B cell (primary cell): Measurements from ENCODE around the gene TSPAN33. TPM values are rescaled to one million over a fixed set of nuclear protein-coding genes. Genes with fewer than 3 reads are reported as not detected.
"Not testable (repeated sequence)": the region's sequence is repeated elsewhere in the genome, so short reads cannot be mapped to it uniquely, and the experiment has no call there.

Experiments
- ATAC-seq: fragments of 200-7000 bp; cut with Tn5 transposase; one replicate; pipeline ENCODE4 v1.10.0; 2021; ENCODE audit warnings: low read depth, mild to moderate bottlenecking, moderate number of reproducible peaks, moderate library complexity
- CTCF ChIA-PET: fragments of 350-600 bp; sonication (Branson Sonifier 250); formaldehyde crosslinking; loops from one replicate; lab custom pipeline; 2021; ENCODE audit warnings: antibody characterized with exemption, inconsistent platforms; lab: Charles Lee
- POLR2A ChIA-PET: fragments of 350-600 bp; sonication (Branson Sonifier 250); formaldehyde crosslinking; loops from one replicate; lab custom pipeline; 2021; ENCODE audit warnings: antibody characterized with exemption; lab: Charles Lee
- DNase-seq: peaks from one replicate; pipeline ENCODE4 v3.0.0; 2013
- H2AFZ ChIP-seq: 2 replicates; pipeline ENCODE4 v1.6.1; 2012; ENCODE audit warnings: mild to moderate bottlenecking, low read depth, low read length; ENCODE audit not compliant: insufficient read depth, poor library complexity, severe bottlenecking
- H3K27ac ChIP-seq, 2 donors: 1 replicate in 1 of 2; 2 replicates in 1 of 2; pipeline ENCODE4 v1.5.1; 2012 to 2013; ENCODE audit warnings: low read length in 2 of 2, mild to moderate bottlenecking in 2 of 2, moderate library complexity in 1 of 2
- H3K27me3 ChIP-seq, 4 experiments: fragments of 200-600 bp in 1 of 4; sonication (generic) in 1 of 4; replicated peaks in 1 of 4; 1 replicate in 2 of 4; 2 replicates in 2 of 4; pipeline versions ENCODE4 v1.6.1 to v1.7.0; 2013 to 2016; ENCODE audit warnings: low read length in 3 of 4, mild to moderate bottlenecking in 2 of 4, mixed read lengths in 1 of 4, moderate library complexity in 1 of 4; ENCODE audit not compliant: insufficient read depth in 4 of 4, control insufficient read depth in 3 of 4; ENCODE audit errors: control extremely low read depth in 1 of 4
- H3K36me3 ChIP-seq, 2 experiments: replicated peaks in 1 of 2; 1 replicate in 1 of 2; 2 replicates in 1 of 2; pipeline versions ENCODE4 v1.6.1 to v1.7.1; 2013; ENCODE audit warnings: low read length in 1 of 2; ENCODE audit not compliant: insufficient read depth in 2 of 2, control insufficient read depth in 1 of 2; ENCODE audit errors: control extremely low read depth in 1 of 2, extremely low read depth in 1 of 2
- H3K4me1 ChIP-seq, 2 donors: fragments of 200-600 bp in 1 of 2; sonication (generic) in 1 of 2; 1 replicate in 1 of 2; 2 replicates in 1 of 2; pipeline versions ENCODE4 v1.5.1 to v1.6.1; 2013 to 2017; ENCODE audit warnings: low read length in 2 of 2; ENCODE audit not compliant: control insufficient read depth in 2 of 2, insufficient read depth in 2 of 2
- H3K4me2 ChIP-seq: replicated peaks from 2 replicates; pipeline ENCODE3; 2012; ENCODE audit warnings: mild to moderate bottlenecking, low read depth, low read length; ENCODE audit not compliant: poor library complexity, severe bottlenecking
- H3K4me3 ChIP-seq, 5 experiments: fragments of 200-600 bp in 1 of 5; sonication (generic) in 1 of 5; 1 replicate in 3 of 5; 2 replicates in 2 of 5; pipeline versions ENCODE4 v1.5.1 to v1.7.0; 2011 to 2016; ENCODE audit warnings: low read length in 4 of 5, mild to moderate bottlenecking in 4 of 5, low read depth in 2 of 5, control low read depth in 1 of 5, moderate library complexity in 1 of 5; ENCODE audit not compliant: insufficient read depth in 1 of 5; ENCODE audit errors: control extremely low read depth in 1 of 5, extremely low read depth in 1 of 5
- H3K79me2 ChIP-seq: fragments of 200-600 bp; sonication (generic); one replicate; pipeline ENCODE4 v1.6.0; 2016; ENCODE audit warnings: low read length; ENCODE audit not compliant: control insufficient read depth, insufficient read depth
- H3K9ac ChIP-seq: fragments of 200-600 bp; sonication (generic); 2 replicates; pipeline ENCODE4 v1.6.1; 2017; ENCODE audit warnings: mild to moderate bottlenecking, low read length, moderate library complexity
- H3K9me3 ChIP-seq, 3 donors: one replicate each; pipeline versions ENCODE4 v1.6.1 to v1.7.1; 2013; ENCODE audit warnings: low read length in 2 of 3; ENCODE audit not compliant: control insufficient read depth in 2 of 3, insufficient read depth in 1 of 3; ENCODE audit errors: control extremely low read depth in 1 of 3
- H4K20me1 ChIP-seq: 2 replicates; pipeline ENCODE4 v1.6.0; 2012; ENCODE audit warnings: mild to moderate bottlenecking, low read length; ENCODE audit not compliant: insufficient read depth, control insufficient read depth, poor library complexity, severe bottlenecking
- H3K27ac Mint-ChIP-seq: one replicate; pipeline ENCODE4 v1.8.0; 2021; ENCODE audit warnings: mixed read lengths
- H3K27me3 Mint-ChIP-seq: one replicate; pipeline ENCODE4 v1.8.0; 2021; ENCODE audit warnings: mixed read lengths
- H3K4me1 Mint-ChIP-seq: one replicate; pipeline ENCODE4 v1.8.0; 2021; ENCODE audit warnings: mixed read lengths
- H3K4me3 Mint-ChIP-seq: one replicate; pipeline ENCODE4 v1.8.0; 2021; ENCODE audit warnings: mixed read lengths
- H3K9me3 Mint-ChIP-seq: one replicate; pipeline ENCODE4 v1.8.0; 2022; ENCODE audit warnings: mixed read lengths; ENCODE audit not compliant: insufficient read depth
- EZH2 ChIP-seq: IDR thresholded peaks from 2 replicates; pipeline ENCODE4 v1.6.1; 2012; ENCODE audit warnings: borderline replicate concordance, low read depth, mild to moderate bottlenecking, moderate library complexity, low read length; ENCODE audit not compliant: insufficient read depth, poor library complexity, severe bottlenecking
- WGBS: methylation state at CpG from one replicate; pipeline ENCODE4 v1.1.5; 2013; ENCODE audit warnings: missing lambda C conversion rate; ENCODE audit not compliant: insufficient coverage; 5-methylcytosine and 5-hydroxymethylcytosine counted together
- intact Hi-C: fragments of 100-400 bp; cut with micrococcal nuclease; formaldehyde crosslinking; loops from one replicate; pipeline ENCODE4 v1.10.0; 2022
- polyA plus RNA-seq: library from polyadenylated mRNA; depleted of rRNA; stranded (reverse); fragments of >200 nt; gene quantifications from 2 replicates; pipeline ENCODE4 v1.2.3, GENCODE V29; 2012
- total RNA-seq, 2 donors: library from RNA; stranded (reverse); fragments of 120-200 nt in 1 of 2; gene quantifications; 1 replicate in 1 of 2; 2 replicates in 1 of 2; pipeline versions ENCODE4 v1.2.3 to v1.2.4, GENCODE V29; 2013 to 2022
- TF ChIP-seq, protein P1 (sequence below): fragments of 200-600 bp; IDR thresholded peaks from one replicate; pipeline ENCODE4 v1.8.0; 2022; ENCODE audit warnings: antibody characterized with exemption, mild to moderate bottlenecking

Gene TSPAN33
- total and polyA plus RNA-seq, 2 donors (not counting 1 experiment from before 2014, with no cell fraction given), result 111 TPM

DNA sequence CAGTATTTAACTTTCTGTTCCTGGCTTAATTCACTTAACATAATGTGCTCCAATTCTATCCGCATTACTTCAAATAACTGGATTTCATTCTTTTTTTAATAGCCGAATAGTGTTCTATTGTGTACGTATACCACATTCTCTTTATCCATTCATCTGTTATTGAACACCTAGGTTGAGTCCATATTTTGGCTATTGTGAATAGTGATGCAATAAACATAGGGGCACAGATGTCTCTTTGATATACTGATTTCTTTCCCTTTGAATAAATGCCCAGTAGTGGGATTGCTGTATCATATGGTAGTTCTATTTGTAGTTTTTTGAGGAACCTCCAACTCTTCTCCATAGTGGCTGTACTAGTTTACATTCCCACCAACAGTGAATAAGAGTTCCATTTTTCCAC lies 25.5 kb upstream of the TSPAN33 start:
- no peaks in the 10 kb centered on the region for H3K27me3 Mint-ChIP-seq
- no peak overlapping the region for H3K27ac ChIP-seq
- no peak overlapping the region for H3K4me3 Mint-ChIP-seq
- H3K79me2 ChIP-seq, result no peaks in the 10 kb centered on the region
- H4K20me1 ChIP-seq, result no peaks in the 10 kb centered on the region
- TF ChIP-seq, protein P1, sequence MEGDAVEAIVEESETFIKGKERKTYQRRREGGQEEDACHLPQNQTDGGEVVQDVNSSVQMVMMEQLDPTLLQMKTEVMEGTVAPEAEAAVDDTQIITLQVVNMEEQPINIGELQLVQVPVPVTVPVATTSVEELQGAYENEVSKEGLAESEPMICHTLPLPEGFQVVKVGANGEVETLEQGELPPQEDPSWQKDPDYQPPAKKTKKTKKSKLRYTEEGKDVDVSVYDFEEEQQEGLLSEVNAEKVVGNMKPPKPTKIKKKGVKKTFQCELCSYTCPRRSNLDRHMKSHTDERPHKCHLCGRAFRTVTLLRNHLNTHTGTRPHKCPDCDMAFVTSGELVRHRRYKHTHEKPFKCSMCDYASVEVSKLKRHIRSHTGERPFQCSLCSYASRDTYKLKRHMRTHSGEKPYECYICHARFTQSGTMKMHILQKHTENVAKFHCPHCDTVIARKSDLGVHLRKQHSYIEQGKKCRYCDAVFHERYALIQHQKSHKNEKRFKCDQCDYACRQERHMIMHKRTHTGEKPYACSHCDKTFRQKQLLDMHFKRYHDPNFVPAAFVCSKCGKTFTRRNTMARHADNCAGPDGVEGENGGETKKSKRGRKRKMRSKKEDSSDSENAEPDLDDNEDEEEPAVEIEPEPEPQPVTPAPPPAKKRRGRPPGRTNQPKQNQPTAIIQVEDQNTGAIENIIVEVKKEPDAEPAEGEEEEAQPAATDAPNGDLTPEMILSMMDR, result no peak
- TF ChIP-seq EZH2, result no peak
- WGBS, result no CpG with 5 or more reads among the region's 3 CpGs
- no peak overlapping the region for H3K9ac ChIP-seq
- H3K27ac Mint-ChIP-seq, result no peak overlapping the region
- CTCF ChIA-PET, result no interaction called here
- H3K36me3 ChIP-seq, result no peaks in the 10 kb centered on the region
- intact Hi-C loops, result no loop called here
- H2AFZ ChIP-seq, result no peak overlapping the region
- no peak for ATAC-seq
- peaks cover 0 to 11% (median 8%) of the 10 kb centered on the region in 3 donors for H3K9me3 ChIP-seq
- H3K4me1 ChIP-seq, result peaks cover 21% of the 10 kb centered on the region in 2 donors
- H3K4me3 ChIP-seq, result no peak overlapping the region
- H3K4me2 ChIP-seq, result no peak overlapping the region
- DNase-seq, result no peak
- peaks cover 30% of the 10 kb centered on the region for H3K4me1 Mint-ChIP-seq
- H3K9me3 Mint-ChIP-seq, result peaks cover 9% of the 10 kb centered on the region
- POLR2A ChIA-PET, result no interaction called here
- no peaks in the 10 kb centered on the region for H3K27me3 ChIP-seq

- Histone ChIP-seq H3K4me2 (peak overlapping the region; percentile 55), H2AFZ (peak overlapping the region; percentile 37), H3K27ac (peak overlapping the region; percentile 17 to 68), H3K4me1 (peaks cover 21% of the 10 kb centered on the region in 2 donors)
- H3K9me3 Mint-ChIP-seq, POLR2A ChIA-PET, H3K27me3 Mint-ChIP-seq, DNase-seq, H3K9me3 ChIP-seq, H3K36me3 ChIP-seq, H3K27me3 ChIP-seq, H3K4me3 ChIP-seq, H3K4me3 Mint-ChIP-seq, H3K9ac ChIP-seq, H3K79me2 ChIP-seq, ATAC-seq, H4K20me1 ChIP-seq: not testable (repeated sequence)
- intact Hi-C loops, result loop anchor here (1.0 to 2.0 kb wide), 2 partner anchors 15 to 23 kb away; partner anchors contain the start of gene TSPAN33
- Mint-ChIP-seq H3K4me1 (peaks cover 33% of the 10 kb centered on the region), H3K27ac (peak overlapping the region; percentile 66)
- CTCF ChIA-PET, result interaction anchor here (0.7 to 2.3 kb wide), 6 partner anchors 30 to 218 kb away, joined by 3 to 15 read pairs (median 4); no protein-coding TSS in a partner anchor
- WGBS, result 97% methylated on average over 3 of the region's 3 CpGs
Measured at GRCh38 chr7:129121501-129122077, 22.9 kb upstream of the TSPAN33 start.
